Right atrium auricular region (tissue), 2 donors: Measurements from ENCODE around the gene SLC6A17. TPM values are rescaled to one million over a fixed set of nuclear protein-coding genes. Genes with fewer than 3 reads are reported as not detected.

Source experiments
- DNase-seq: peaks from one replicate; pipeline ENCODE4 v3.0.0-alpha.2; 2019; ENCODE audit warnings: low spot score
- H3K27ac ChIP-seq, 2 donors: fragments of 200-600 bp; sonication (generic); 1 replicate in 1 of 2; 2 replicates in 1 of 2; pipeline ENCODE4 v1.5.1; 2016 to 2019
- H3K27me3 ChIP-seq, 2 donors: fragments of 200-600 bp; sonication (generic); one replicate each; pipeline versions ENCODE4 v1.5.1 to v1.6.0; 2017 to 2019
- H3K36me3 ChIP-seq: fragments of 200-600 bp; sonication (generic); one replicate; pipeline ENCODE4 v1.5.1; 2016
- H3K4me1 ChIP-seq, 2 donors: fragments of 200-600 bp; sonication (generic); one replicate each; pipeline versions ENCODE4 v1.5.1 to v1.6.0; 2017 to 2019
- H3K4me3 ChIP-seq, 2 donors: fragments of 200-600 bp; sonication (generic); 1 replicate in 1 of 2; 2 replicates in 1 of 2; pipeline ENCODE4 v1.5.1; 2017 to 2019; ENCODE audit warnings: mild to moderate bottlenecking in 1 of 2, moderate library complexity in 1 of 2
- H3K9me3 ChIP-seq, 2 donors: fragments of 200-600 bp; sonication (generic); one replicate each; pipeline ENCODE4 v1.5.1; 2019
- CTCF ChIP-seq, 2 donors: fragments of 200-600 bp; sonication (generic); IDR thresholded peaks; one replicate each; pipeline ENCODE4 v1.5.1; 2019; ENCODE audit warnings: antibody characterized with exemption in 2 of 2
- total RNA-seq, 2 donors: library from RNA; depleted of rRNA; stranded (reverse); fragments of >200 nt; gene quantifications; one replicate each; pipeline ENCODE4 v1.1.0, GENCODE V29; 2016

The SLC6A17 gene
- total RNA-seq, 2 donors from 2014 or later: not detected

GRCh38 chr1:110187139-110187890, 37.0 kb downstream of the SLC6A17 start:
- Histone ChIP-seq H3K9me3 (no peaks in the 10 kb centered on the region), H3K4me3 (no peak overlapping the region), H3K27ac (peak overlapping the region; percentile 77 to 79), H3K27me3 (no peaks in the 10 kb centered on the region), H3K4me1 (peaks cover 0 to 29% of the 10 kb centered on the region in 2 donors), H3K36me3 (no peaks in the 10 kb centered on the region)
- DNase-seq: no peak
- no peak for TF ChIP-seq CTCF (IDR thresholded peaks at IDR 0.05)

DNA sequence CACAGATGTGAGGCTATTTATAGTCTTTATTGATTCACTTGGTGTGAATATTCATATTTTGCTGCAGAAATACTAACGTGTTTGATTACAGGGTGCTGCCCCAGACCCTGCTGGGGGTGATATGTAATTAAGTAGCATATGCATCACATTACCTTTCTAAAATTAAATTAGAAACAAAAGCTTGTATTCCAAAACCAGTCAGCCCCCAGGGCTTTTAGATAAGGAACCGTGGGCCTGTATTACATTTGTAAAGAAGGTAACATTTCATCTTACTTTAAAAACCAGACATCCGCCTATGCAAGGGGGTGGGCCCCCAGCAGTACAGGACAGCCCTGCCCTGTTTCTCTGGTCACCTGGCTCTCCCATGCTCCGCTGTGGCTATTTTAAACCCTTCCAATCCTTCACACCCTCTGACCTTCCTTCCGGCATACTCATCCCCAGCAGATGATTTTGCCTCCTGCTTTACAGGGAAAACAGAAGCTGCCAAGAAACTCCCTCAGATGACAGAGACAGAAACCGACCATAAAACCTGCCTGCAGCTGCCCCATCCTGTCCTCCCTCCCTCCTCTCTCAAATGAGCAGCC, 37.8 kb downstream of the SLC6A17 start:
- Histone ChIP-seq H3K4me3 (no peak overlapping the region), H3K27ac (peak overlapping the region; percentile 77 to 79), H3K27me3 (no peaks in the 10 kb centered on the region), H3K9me3 (no peaks in the 10 kb centered on the region), H3K4me1 (peaks cover 0 to 29% of the 10 kb centered on the region in 2 donors), H3K36me3 (no peaks in the 10 kb centered on the region)
- no peak for TF ChIP-seq CTCF (IDR thresholded peaks at IDR 0.05)
- DNase-seq: no peak

GRCh38 chr1:110189181-110189580, 38.9 kb downstream of the SLC6A17 start:
- Histone ChIP-seq H3K4me3 (no peak overlapping the region), H3K4me1 (peaks cover 0 to 29% of the 10 kb centered on the region in 2 donors), H3K36me3 (no peaks in the 10 kb centered on the region), H3K27me3 (no peaks in the 10 kb centered on the region), H3K27ac (peak overlapping the region; percentile 77 to 79), H3K9me3 (no peaks in the 10 kb centered on the region)
- no peak for DNase-seq
- TF ChIP-seq CTCF (IDR thresholded peaks at IDR 0.05): no peak

- Histone ChIP-seq H3K27me3 (no peaks in the 10 kb centered on the region), H3K27ac (no peak overlapping the region), H3K4me1 (peaks cover 0 to 27% of the 10 kb centered on the region in 2 donors), H3K4me3 (no peak overlapping the region), H3K36me3 (no peaks in the 10 kb centered on the region), H3K9me3 (no peaks in the 10 kb centered on the region)
- DNase-seq: no peak
- no peak for TF ChIP-seq CTCF (IDR thresholded peaks at IDR 0.05)
Measured at GRCh38 chr1:110190282-110190929, 40.1 kb downstream of the SLC6A17 start.

DNA sequence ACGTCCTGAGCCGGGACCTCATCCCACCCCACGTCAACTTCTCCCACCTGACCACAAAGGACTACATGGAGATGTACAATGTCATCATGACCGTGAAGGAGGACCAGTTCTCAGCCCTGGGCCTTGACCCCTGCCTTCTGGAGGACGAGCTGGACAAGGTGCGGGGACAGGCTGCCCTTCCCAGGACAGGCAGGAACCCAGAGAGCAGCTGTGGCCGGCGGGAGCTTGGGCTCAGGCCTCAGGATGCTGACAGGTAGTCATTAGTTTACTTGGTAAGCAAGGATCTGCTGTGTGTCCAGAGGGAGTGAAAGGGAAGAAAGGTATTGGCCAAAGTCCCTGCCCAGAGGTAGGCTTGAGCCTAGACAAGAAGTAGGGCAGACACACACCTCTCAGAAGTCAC, 42.2 kb downstream of the SLC6A17 start:
- Histone ChIP-seq H3K27ac (no peak overlapping the region), H3K27me3 (no peaks in the 10 kb centered on the region), H3K4me3 (no peak overlapping the region), H3K9me3 (no peaks in the 10 kb centered on the region), H3K4me1 (peaks cover 0 to 17% of the 10 kb centered on the region in 2 donors), H3K36me3 (no peaks in the 10 kb centered on the region)
- no peak for DNase-seq
- TF ChIP-seq CTCF (IDR thresholded peaks at IDR 0.05): no peak
